Sigmoid colon (tissue), 7 donors: ENCODE measurements around the gene SIRT3. TPM values are rescaled to one million over a fixed set of nuclear protein-coding genes. Genes with fewer than 3 reads are reported as not detected.

Source experiments
- DNase-seq: peaks from one replicate; pipeline ENCODE4 v3.0.0-alpha.2; 2019
- H3K27ac ChIP-seq, 4 donors: fragments of 200-600 bp; sonication (generic); one replicate each; pipeline ENCODE4 v1.5.1; 2016 to 2019; ENCODE audit warnings: mild to moderate bottlenecking in 1 of 4
- H3K27me3 ChIP-seq, 3 donors: fragments of 200-600 bp; sonication (generic); one replicate each; pipeline ENCODE4 v1.5.1; 2019; ENCODE audit warnings: mild to moderate bottlenecking in 1 of 3
- H3K36me3 ChIP-seq, 4 donors: fragments of 200-600 bp; sonication (generic); one replicate each; pipeline ENCODE4 v1.5.1; 2016 to 2019
- H3K4me1 ChIP-seq, 4 donors: fragments of 200-600 bp; sonication (generic); one replicate each; pipeline ENCODE4 v1.5.1; 2017 to 2019
- H3K4me3 ChIP-seq, 4 donors: fragments of 200-600 bp; sonication (generic); one replicate each; pipeline ENCODE4 v1.5.1; 2017 to 2019; ENCODE audit warnings: mild to moderate bottlenecking in 2 of 4, moderate library complexity in 1 of 4
- H3K9me3 ChIP-seq, 4 donors: fragments of 200-600 bp in 3 of 4; sonication (generic) in 3 of 4; one replicate each; pipeline versions ENCODE4 v1.5.1 to v1.6.1; 2013 to 2019
- CTCF ChIP-seq, 4 experiments: fragments of 450-650 bp in 3 of 4; fragments of 200-600 bp in 1 of 4; IDR thresholded peaks; one replicate each; pipeline ENCODE4 v1.5.1; 2016 to 2019; ENCODE audit warnings: antibody characterized with exemption in 4 of 4, mild to moderate bottlenecking in 3 of 4, moderate library complexity in 2 of 4
- EP300 ChIP-seq, 4 donors: sonication (generic); formaldehyde crosslinking; IDR thresholded peaks; one replicate each; pipeline ENCODE4 v1.6.1; 2017; ENCODE audit warnings: antibody characterized with exemption in 4 of 4
- POLR2A ChIP-seq, 2 donors: fragments of 450-650 bp; IDR thresholded peaks; one replicate each; pipeline ENCODE4 v1.6.1; 2016; ENCODE audit warnings: antibody characterized with exemption in 2 of 2, mild to moderate bottlenecking in 2 of 2, moderate library complexity in 2 of 2
- POLR2AphosphoS5 ChIP-seq, 4 donors: sonication (generic); formaldehyde crosslinking; IDR thresholded peaks; one replicate each; pipeline ENCODE4 v1.6.1; 2017; ENCODE audit warnings: antibody characterized with exemption in 4 of 4
- WGBS, 2 donors: extraction: QIAGEN DNeasy Blood & Tissue Kit; methylation state at CpG; one replicate each; pipeline ENCODE4 v1.1.7; 2013; 5-methylcytosine and 5-hydroxymethylcytosine counted together
- intact Hi-C: fragments of 100-400 bp; cut with DNase I; formaldehyde crosslinking; loops from one replicate; pipeline ENCODE4 v1.15.1; 2023
- polyA plus RNA-seq, 3 donors: library from polyadenylated mRNA; stranded (reverse); fragments of 200-250 nt; gene quantifications; one replicate each; pipeline ENCODE4 v1.2.3, GENCODE V29; 2013
- total RNA-seq, 4 donors: library from RNA; depleted of rRNA; stranded (reverse); fragments of >200 nt; gene quantifications; one replicate each; pipeline ENCODE4 v1.1.0, GENCODE V29; 2016
- donor health status: healthy with polysubstance abuse.
- donor health status: Bipolar disorder and iron deficiency.
- donor health status: healthy.

The SIRT3 gene
- total and polyA plus RNA-seq, 7 donors, result 6.4 to 21.0 (median 12.2) TPM

DNA sequence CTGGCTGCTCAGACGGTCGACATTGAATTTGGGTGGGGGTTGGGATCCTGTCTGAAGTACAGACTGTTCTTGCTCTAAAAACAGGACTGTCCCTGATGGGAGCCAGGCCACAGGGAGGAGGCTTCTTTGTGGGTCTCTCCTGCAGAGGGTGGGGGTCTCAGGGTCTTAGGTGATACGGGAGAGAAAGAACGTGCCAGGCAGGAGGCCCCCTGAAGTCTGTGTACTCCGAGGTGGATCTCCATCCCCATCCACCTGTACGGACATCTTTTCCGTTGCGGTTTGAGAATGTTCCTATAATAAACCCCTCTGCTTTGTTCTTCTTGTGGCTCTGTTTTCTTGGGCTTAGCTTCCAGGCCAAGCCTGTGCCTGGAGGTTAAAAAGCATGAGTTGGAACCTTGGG, 16.5 kb upstream of the SIRT3 start:
- peaks cover 12 to 63% (median 25%) of the 10 kb centered on the region in 4 donors for H3K36me3 ChIP-seq
- no peak for DNase-seq
- H3K27me3 ChIP-seq, result no peaks in the 10 kb centered on the region
- H3K4me1 ChIP-seq, result no peaks in the 10 kb centered on the region
- 91 to 93% methylated on average over 8 of the region's 8 CpGs for WGBS, 2 donors
- no peak for TF ChIP-seq CTCF (IDR thresholded peaks at IDR 0.05)
- TF ChIP-seq POLR2AphosphoS5 (IDR thresholded peaks at IDR 0.05), result no peak
- TF ChIP-seq POLR2A (IDR thresholded peaks at IDR 0.05), result no peak
- no peak for TF ChIP-seq EP300 (IDR thresholded peaks at IDR 0.05)
- no peak overlapping the region for H3K4me3 ChIP-seq
- H3K9me3 ChIP-seq, result no peaks in the 10 kb centered on the region
- no peak overlapping the region for H3K27ac ChIP-seq
- intact Hi-C loops, result loop anchor here (5.0 kb wide), 3 partner anchors 35 to 105 kb away; partner anchors contain the start of gene PGGHG

DNA sequence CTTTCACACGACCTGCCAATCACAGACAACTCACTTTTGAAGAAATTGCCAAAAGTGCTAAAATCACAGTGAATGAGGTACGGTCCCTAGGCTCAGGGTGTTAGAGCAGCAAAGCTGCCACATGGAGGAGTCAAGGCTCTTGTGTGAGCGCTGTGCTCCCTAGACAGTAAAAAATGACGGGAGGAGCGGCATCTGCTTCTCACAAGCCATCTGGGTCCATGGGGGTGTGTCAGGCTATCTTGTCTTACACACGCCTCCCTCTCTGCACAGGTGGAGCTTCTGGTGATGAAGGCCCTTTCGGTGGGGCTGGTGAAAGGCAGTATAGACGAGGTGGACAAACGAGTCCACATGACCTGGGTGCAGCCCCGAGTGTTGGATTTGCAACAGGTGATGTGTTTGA, 15.4 kb upstream of the SIRT3 start:
- no peaks in the 10 kb centered on the region for H3K4me1 ChIP-seq
- no peak for DNase-seq
- H3K9me3 ChIP-seq, result no peaks in the 10 kb centered on the region
- intact Hi-C loops, result loop anchor here (5.0 kb wide), 3 partner anchors 36 to 106 kb away; partner anchors contain the start of gene PGGHG
- H3K27ac ChIP-seq, result no peak overlapping the region
- H3K36me3 ChIP-seq, result peaks cover 17 to 75% (median 35%) of the 10 kb centered on the region in 4 donors
- 80% methylated on average over 10 of the region's 10 CpGs for WGBS, 2 donors
- no peaks in the 10 kb centered on the region for H3K27me3 ChIP-seq
- no peak overlapping the region for H3K4me3 ChIP-seq
- no peak for TF ChIP-seq POLR2A (IDR thresholded peaks at IDR 0.05)
- TF ChIP-seq CTCF (IDR thresholded peaks at IDR 0.05), result no peak
- TF ChIP-seq POLR2AphosphoS5 (IDR thresholded peaks at IDR 0.05), result no peak
- no peak for TF ChIP-seq EP300 (IDR thresholded peaks at IDR 0.05)

GRCh38 chr11:250740-251299, 14.7 kb upstream of the SIRT3 start:
- Histone ChIP-seq H3K9me3 (no peaks in the 10 kb centered on the region), H3K27me3 (no peaks in the 10 kb centered on the region), H3K27ac (no peak overlapping the region), H3K36me3 (peaks cover 19 to 82% (median 42%) of the 10 kb centered on the region in 4 donors), H3K4me1 (no peaks in the 10 kb centered on the region), H3K4me3 (no peak overlapping the region)
- DNase-seq, result peak; percentile 72
- intact Hi-C loops, result loop anchor here (5.0 kb wide), 3 partner anchors 36 to 106 kb away; partner anchors contain the start of gene PGGHG
- 75 to 83% methylated on average over 10 of the region's 10 CpGs for WGBS, 2 donors
- TF ChIP-seq EP300 (IDR thresholded peaks at IDR 0.05), result no peak
- TF ChIP-seq CTCF (IDR thresholded peaks at IDR 0.05), result peak; percentile 29 to 58 (median 46)
- TF ChIP-seq POLR2A (IDR thresholded peaks at IDR 0.05), result no peak
- no peak for TF ChIP-seq POLR2AphosphoS5 (IDR thresholded peaks at IDR 0.05)

DNA sequence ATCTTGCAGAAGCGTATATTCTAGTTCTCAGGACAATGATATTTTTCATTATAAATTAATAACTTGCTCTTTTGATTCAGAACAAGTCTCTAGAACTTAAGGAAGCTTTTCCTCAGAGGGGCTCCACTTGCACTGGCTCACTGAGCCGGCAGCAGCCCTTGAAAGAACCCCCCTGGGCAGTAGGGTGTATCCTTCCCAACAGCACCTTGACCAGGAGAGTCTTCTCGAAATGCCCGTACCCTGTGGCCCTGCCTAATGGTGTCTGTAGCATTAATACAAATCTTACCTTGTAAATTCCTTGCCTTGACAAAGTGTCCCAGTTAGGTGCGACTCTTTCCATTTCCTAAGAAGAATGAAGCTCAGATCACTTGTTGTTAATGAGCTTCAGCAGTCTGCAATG, 14.1 kb upstream of the SIRT3 start:
- Histone ChIP-seq H3K36me3 (peaks cover 23 to 87% (median 46%) of the 10 kb centered on the region in 4 donors), H3K27me3 (no peaks in the 10 kb centered on the region), H3K27ac (no peak overlapping the region), H3K4me3 (no peak overlapping the region), H3K9me3 (no peaks in the 10 kb centered on the region), H3K4me1 (no peaks in the 10 kb centered on the region)
- intact Hi-C loops, result loop anchor here (5.0 kb wide), 3 partner anchors 37 to 107 kb away; partner anchors contain the start of gene PGGHG
- TF ChIP-seq EP300 (IDR thresholded peaks at IDR 0.05) (no peak), POLR2AphosphoS5 (IDR thresholded peaks at IDR 0.05) (no peak), CTCF (IDR thresholded peaks at IDR 0.05) (no peak), POLR2A (IDR thresholded peaks at IDR 0.05) (no peak)
- WGBS, 2 donors, result 90 to 92% methylated on average over 5 of the region's 5 CpGs
- no peak for DNase-seq
